ENCODE measurements around the gene AASS.

Gene AASS

DNA sequence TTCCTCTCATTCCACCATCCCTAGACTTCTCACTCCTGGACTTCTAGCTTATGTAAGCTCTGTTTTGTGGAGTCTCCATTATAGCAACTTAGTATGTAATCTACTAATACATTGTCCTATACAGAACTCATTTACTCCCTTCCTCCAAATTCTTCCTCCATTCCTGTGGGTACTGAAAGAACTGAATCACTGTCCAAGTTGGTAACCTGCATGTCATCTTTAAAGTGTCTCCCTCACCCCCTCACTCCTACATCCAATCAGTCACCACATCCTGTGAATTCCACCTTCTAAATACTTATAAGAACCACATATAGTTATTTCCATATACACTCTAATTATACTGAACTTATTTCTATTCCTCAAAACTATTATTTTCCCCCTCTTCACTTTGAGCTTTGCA, 20.3 kb downstream of the AASS start:
- no peak for TF ChIP-seq CTCF (IDR thresholded peaks at IDR 0.05; ENCODE audit: low read depth, low read length)

DNA sequence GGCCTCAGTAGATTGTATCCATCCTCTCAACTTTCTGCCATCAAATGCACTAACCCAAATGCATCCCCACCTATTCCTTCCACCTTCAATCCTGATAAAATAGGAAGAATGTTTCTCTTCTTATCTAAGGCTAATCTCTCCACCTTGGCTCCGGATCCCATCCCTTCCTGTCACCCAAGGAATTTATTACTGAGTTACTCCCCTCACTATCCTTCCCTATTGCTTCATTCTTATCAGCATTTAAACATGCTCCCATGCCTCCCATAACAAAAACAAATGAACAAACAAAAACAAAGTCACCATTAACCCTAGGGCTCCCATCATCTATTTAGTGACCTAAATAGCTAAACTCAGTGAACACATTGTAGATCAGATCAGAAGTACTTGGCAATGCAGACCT, 25.3 kb downstream of the AASS start:
- no peak for TF ChIP-seq CTCF (IDR thresholded peaks at IDR 0.05; ENCODE audit: low read depth, low read length)

More for the DNA sequence above, 20.3 kb downstream of the AASS start:
- no peak overlapping the region for H3K4me3 ChIP-seq (ENCODE audit: low read depth, low read length)

GRCh38 chr7:122103064-122103463, 41.0 kb downstream of the AASS start:
- no peak overlapping the region for H3K4me3 ChIP-seq (ENCODE audit: low read depth, low read length)
- no peak for TF ChIP-seq CTCF (IDR thresholded peaks at IDR 0.05; ENCODE audit: low read depth, low read length)

More for the DNA sequence above, 25.3 kb downstream of the AASS start:
- no peak overlapping the region for H3K4me3 ChIP-seq (ENCODE audit: low read depth, low read length)

DNA sequence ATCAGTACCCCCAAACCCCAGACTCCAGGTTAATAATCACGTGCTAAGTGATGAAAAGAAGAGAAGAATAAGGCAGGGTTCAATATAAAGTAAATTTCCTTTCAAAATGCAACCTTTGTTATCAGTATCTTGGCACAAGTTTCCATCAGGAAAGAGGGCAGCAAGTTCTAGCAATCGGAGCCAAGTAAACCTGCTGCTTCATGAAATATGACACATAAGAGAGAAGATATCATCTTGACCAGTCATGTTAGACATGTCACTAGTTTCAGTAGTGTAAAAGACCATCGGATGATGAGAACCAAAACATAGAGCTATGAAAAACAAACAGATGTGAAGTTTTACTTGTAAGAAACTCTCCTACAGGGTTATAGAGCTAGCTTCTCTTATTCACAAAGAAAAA, 44.0 kb downstream of the AASS start:
- TF ChIP-seq CTCF (IDR thresholded peaks at IDR 0.05; ENCODE audit: low read depth, low read length), result no peak

DNA sequence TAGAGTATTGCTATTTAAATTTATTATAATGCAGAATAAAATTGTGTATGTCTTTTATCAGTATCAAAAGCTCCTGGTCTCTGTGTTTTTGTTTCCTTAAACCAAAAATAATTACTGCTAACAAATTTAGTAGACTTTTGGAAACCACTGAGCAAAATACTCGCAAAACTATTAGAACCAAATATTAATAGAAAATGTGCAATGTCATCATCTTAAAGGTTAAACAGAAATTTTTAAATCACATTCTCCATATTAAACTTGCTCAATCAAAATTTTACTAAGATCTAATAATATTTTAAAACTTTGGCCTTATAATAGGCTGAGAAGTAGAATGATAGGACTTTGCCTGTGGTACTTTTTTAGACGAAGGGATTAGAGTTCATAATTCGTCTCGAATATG, 48.4 kb downstream of the AASS start:
- H3K4me3 ChIP-seq (ENCODE audit: low read depth, low read length), result no peak overlapping the region
- no peak for TF ChIP-seq CTCF (IDR thresholded peaks at IDR 0.05; ENCODE audit: low read depth, low read length)

More for the DNA sequence above, 44.0 kb downstream of the AASS start:
- H3K4me3 ChIP-seq (ENCODE audit: low read depth, low read length), result no peak overlapping the region

- no peak for TF ChIP-seq CTCF (IDR thresholded peaks at IDR 0.05; ENCODE audit: low read depth, low read length)
- H3K4me3 ChIP-seq (ENCODE audit: low read depth, low read length), result no peak overlapping the region
These were observed 49.5 kb downstream of the AASS start for GRCh38 chr7:122094549-122094948.

DNA sequence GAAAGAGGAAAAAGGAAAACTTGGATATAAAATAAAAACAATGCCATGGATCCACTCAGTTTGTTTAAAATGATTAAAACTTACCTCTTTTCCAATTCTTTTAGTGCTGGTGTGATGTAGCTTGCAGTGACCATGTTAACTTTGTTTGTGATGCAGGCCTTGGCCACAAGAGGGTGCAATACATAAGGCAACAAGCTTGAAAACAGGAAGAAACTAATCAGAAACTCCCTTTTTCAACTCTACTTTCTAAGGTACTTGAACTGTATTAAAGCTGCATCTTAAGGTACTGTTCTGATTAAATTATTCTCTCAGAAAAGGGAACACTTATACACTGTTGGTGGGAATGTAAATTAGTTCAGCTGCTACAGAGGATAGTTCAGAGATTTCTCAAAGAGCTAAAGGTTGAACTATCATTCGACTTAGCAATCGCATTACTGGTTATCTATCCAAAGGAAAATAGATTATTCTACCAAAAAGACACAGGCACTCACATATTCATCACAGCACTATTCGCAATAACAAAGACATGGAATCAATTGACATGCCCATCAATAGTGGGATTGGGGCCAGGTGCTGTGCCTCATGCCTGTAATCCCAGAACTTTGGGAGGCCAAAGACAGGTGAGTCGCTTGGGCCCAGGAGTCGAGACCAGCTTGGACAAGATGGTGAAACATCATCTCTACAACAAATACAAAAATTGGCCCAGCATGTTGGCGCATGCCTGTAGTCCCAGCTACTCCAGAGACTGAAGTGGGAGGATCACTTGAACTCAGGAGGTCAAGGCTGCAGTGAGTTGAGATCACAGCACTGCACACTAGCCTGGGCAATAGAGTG, 50.9 kb downstream of the AASS start:
- peak; percentile 79 for TF ChIP-seq CTCF (IDR thresholded peaks at IDR 0.05; ENCODE audit: low read depth, low read length)
- H3K4me3 ChIP-seq (ENCODE audit: low read depth, low read length), result no peak overlapping the region
